Heart right ventricle (tissue), 16 donors: ENCODE data around the gene FBXL19. TPM values are rescaled to one million over a fixed set of nuclear protein-coding genes. Genes with fewer than 3 reads are reported as not detected.

ENCODE experiments used
- ATAC-seq, 8 donors: fragments of 200-7000 bp; cut with Tn5 transposase; one replicate each; pipeline ENCODE4 v1.9.1; 2020; ENCODE audit warnings: mild to moderate bottlenecking in 8 of 8, moderate library complexity in 8 of 8, moderate number of reproducible peaks in 1 of 8
- DNase-seq, 2 donors: peaks; one replicate each; pipeline ENCODE4 v3.0.0-alpha.2; 2020
- H3K27ac ChIP-seq, 10 donors: fragments of 200-600 bp; sonication (generic) in 2 of 10; one replicate each; pipeline versions ENCODE4 v1.5.0 to v1.8.0; 2020 to 2022; ENCODE audit warnings: mild to moderate bottlenecking in 3 of 10
- H3K27me3 ChIP-seq, 7 donors: fragments of 200-600 bp; one replicate each; pipeline ENCODE4 v1.8.0; 2021 to 2022; ENCODE audit warnings: mild to moderate bottlenecking in 2 of 7
- H3K36me3 ChIP-seq, 9 donors: fragments of 200-600 bp; sonication (generic) in 1 of 9; one replicate each; pipeline versions ENCODE4 v1.5.0 to v1.8.0; 2020 to 2022; ENCODE audit warnings: mild to moderate bottlenecking in 2 of 9
- H3K4me1 ChIP-seq, 9 donors: fragments of 200-600 bp; sonication (generic) in 1 of 9; one replicate each; pipeline versions ENCODE4 v1.5.0 to v1.8.0; 2020 to 2022; ENCODE audit warnings: mild to moderate bottlenecking in 4 of 9
- H3K4me3 ChIP-seq, 10 donors: fragments of 200-600 bp; sonication (generic) in 2 of 10; one replicate each; pipeline versions ENCODE4 v1.5.0 to v1.8.0; 2020 to 2022; ENCODE audit warnings: mild to moderate bottlenecking in 7 of 10, moderate library complexity in 2 of 10
- H3K9me3 ChIP-seq, 11 donors: fragments of 200-600 bp in 10 of 11; sonication (generic) in 2 of 11; one replicate each; pipeline versions ENCODE4 v1.5.0 to v1.8.0; 2013 to 2022; ENCODE audit warnings: mild to moderate bottlenecking in 2 of 11, control low read depth in 1 of 11, moderate library complexity in 1 of 11
- WGBS, 2 donors: extraction: QIAGEN DNeasy Blood & Tissue Kit; methylation state at CpG; one replicate each; pipeline ENCODE4 v1.1.7; 2013; ENCODE audit warnings: inconsistent platforms in 1 of 2; 5-methylcytosine and 5-hydroxymethylcytosine counted together
- intact Hi-C, 10 donors: fragments of 100-400 bp; cut with DNase I; formaldehyde crosslinking; loops; one replicate each; pipeline versions ENCODE4 v1.11.1 to v1.14.2; 2022
- polyA plus RNA-seq, 2 donors: library from polyadenylated mRNA; stranded (reverse); fragments of 200-250 nt; gene quantifications; one replicate each; pipeline ENCODE4 v1.2.3, GENCODE V29; 2013
- total RNA-seq, 10 donors: library from RNA; stranded (reverse); fragmentation: NEBNext Ultra II Directional in 3 of 10; extraction: Animal tissue kit (Norgen Biotek cat#: 25700) in 3 of 10; gene quantifications; one replicate each; pipeline versions ENCODE4 v1.2.1 to v1.2.4, GENCODE V29; 2021 to 2023
- TF ChIP-seq, protein P1 (sequence below), 9 donors: fragments of 200-600 bp; sonication (generic) in 2 of 9; IDR thresholded peaks; one replicate each; pipeline versions ENCODE4 v1.5.0 to v1.8.0; 2021 to 2022; ENCODE audit warnings: antibody characterized with exemption in 9 of 9, mild to moderate bottlenecking in 5 of 9, moderate library complexity in 1 of 9
- donor health status: Arrhythmogenic right ventricular cardiomyopathy.
- donor health status: ischemic (EF 13 %, LVEDD 7.1; RV severe dilation, severe dysfunction).
- donor health status: healthy with polysubstance abuse.
- donor health status: DM: no; HTN: yes; CAD: no.
- donor health status: DM: no; HTN: no; CAD: no.
- donor health status: ischemic (EF 25% LVEDD 6.9; RV normal size, moderate dysfunction).
- donor health status: ischemic (EF 25% LVEDD 5.7; RV mildly dilated, moderate dysfunction).
- donor health status: healthy.
- donor health status: DM: yes; HTN: yes; CAD: no.
- donor health status: Ischemic cardiomyopathy.
- donor health status: ischemic (EF 35%, LVEDD 5.7; RV mildly dilated, moderate dysfunction).
- donor health status: nonischemic (EF 11% LVEDD 7.7; RV severe dilation, severe dysfunction).
- donor health status: DM: yes; HTN: yes; CAD: no.
- donor health status: PGD.
- donor health status: ischemic (EF 29% LVEDD 5.4; RV normal size, mild dysfunction).
- donor health status: nonischemic (EF 23%, LVEDD 6.1; RV moderate dilation, normal function).

Gene FBXL19
- total and polyA plus RNA-seq, 12 donors, result 4.1 to 14.1 (median 5.8) TPM

DNA sequence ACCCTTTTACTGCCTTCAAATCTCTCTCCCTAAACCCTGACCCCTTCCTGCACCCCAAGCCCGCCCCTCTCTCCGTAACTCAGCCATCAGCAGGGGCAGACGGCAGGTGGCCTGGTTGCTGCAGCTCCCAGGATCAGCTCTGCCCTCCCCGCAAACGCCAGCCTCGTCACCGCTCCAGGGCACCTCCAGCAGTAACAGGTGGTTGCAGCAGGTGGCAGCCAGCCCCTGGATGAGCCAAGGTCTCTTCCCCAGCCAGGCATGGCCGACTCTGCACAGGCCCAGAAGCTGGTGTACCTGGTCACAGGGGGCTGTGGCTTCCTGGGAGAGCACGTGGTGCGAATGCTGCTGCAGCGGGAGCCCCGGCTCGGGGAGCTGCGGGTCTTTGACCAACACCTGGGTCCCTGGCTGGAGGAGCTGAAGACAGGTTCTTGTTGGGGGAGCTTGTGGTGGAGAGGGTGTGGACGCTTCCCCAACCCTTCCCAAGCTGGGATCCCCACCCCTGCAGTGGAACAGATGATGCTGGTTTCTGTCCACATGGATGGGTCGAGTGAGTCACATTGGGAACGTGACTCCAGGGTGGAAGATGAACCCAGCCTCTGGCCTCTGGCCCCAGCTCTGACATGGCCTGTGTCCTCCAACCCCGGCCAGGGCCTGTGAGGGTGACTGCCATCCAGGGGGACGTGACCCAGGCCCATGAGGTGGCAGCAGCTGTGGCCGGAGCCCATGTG lies 62.2 kb downstream of the FBXL19 start:
- 59 to 63% methylated on average over 20 of the region's 20 CpGs for WGBS, 2 donors
- TF ChIP-seq, protein P1, sequence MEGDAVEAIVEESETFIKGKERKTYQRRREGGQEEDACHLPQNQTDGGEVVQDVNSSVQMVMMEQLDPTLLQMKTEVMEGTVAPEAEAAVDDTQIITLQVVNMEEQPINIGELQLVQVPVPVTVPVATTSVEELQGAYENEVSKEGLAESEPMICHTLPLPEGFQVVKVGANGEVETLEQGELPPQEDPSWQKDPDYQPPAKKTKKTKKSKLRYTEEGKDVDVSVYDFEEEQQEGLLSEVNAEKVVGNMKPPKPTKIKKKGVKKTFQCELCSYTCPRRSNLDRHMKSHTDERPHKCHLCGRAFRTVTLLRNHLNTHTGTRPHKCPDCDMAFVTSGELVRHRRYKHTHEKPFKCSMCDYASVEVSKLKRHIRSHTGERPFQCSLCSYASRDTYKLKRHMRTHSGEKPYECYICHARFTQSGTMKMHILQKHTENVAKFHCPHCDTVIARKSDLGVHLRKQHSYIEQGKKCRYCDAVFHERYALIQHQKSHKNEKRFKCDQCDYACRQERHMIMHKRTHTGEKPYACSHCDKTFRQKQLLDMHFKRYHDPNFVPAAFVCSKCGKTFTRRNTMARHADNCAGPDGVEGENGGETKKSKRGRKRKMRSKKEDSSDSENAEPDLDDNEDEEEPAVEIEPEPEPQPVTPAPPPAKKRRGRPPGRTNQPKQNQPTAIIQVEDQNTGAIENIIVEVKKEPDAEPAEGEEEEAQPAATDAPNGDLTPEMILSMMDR (IDR thresholded peaks at IDR 0.05), result no peak
- intact Hi-C loops, result loop anchor here in 9 of 10 donors (1.0 to 10.0 kb wide), 21 partner anchors 42 to 889 kb away; partner anchors contain the start of genes ZNF843 (in 7 of the 9), STX4 (in 3 of the 9), ZNF646 (in 3 of the 9) and ZNF668 (in 3 of the 9)
- peak overlapping the region in 8 of 10 donors; percentile 37 to 82 (median 72) for H3K27ac ChIP-seq
- DNase-seq (no peak), ATAC-seq (peak; percentile 7 to 54 (median 26))
- H3K4me3 ChIP-seq, result peak overlapping the region; percentile 12 to 64 (median 58)
- H3K27me3 ChIP-seq, result no peaks in the 10 kb centered on the region
- no peaks in the 10 kb centered on the region for H3K9me3 ChIP-seq
- peaks cover 0 to 63% (median 5%) of the 10 kb centered on the region in 9 donors for H3K36me3 ChIP-seq
- H3K4me1 ChIP-seq, result peaks cover 8 to 20% (median 14%) of the 10 kb centered on the region in 9 donors

DNA sequence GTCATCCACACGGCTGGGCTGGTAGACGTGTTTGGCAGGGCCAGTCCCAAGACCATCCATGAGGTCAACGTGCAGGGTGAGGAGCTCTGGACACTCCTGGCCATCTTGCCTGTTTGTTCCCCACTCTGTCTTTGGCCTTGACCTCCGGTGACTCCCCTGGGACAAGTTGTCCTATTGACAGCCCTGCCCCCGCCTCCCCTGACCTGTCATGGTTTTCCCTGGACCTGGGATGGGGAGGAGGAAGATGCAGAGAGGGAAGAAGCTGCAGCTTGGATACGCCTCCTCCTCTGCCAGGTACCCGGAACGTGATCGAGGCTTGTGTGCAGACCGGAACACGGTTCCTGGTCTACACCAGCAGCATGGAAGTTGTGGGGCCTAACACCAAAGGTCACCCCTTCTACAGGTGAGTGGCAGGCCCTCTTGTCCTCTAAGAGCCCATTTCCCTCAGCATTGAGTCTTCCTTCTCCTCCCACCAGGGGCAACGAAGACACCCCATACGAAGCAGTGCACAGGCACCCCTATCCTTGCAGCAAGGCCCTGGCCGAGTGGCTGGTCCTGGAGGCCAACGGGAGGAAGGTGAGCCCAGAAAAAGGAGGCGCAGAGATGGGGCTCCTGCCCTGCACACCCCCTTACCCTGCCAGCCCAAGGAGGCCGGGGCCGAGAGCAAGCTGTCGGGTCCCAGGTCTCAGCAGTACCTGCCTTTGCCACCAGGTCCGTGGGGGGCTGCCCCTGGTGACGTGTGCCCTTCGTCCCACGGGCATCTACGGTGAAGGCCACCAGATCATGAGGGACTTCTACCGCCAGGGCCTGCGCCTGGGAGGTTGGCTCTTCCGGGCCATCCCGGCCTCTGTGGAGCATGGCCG lies 63.0 kb downstream of the FBXL19 start:
- no peak for DNase-seq
- 90 to 95% methylated on average over 29 of the region's 29 CpGs for WGBS, 2 donors
- H3K9me3 ChIP-seq, result no peaks in the 10 kb centered on the region
- no peak for ATAC-seq
- intact Hi-C loops, result loop anchor here in 9 of 10 donors (5.0 to 10.0 kb wide), 14 partner anchors 41 to 888 kb away; partner anchors contain the start of genes STX4 (in 3 of the 9), ZNF646 (in 3 of the 9), ZNF668 (in 3 of the 9) and ZNF843 (in 3 of the 9)
- H3K4me1 ChIP-seq, result peaks cover 8 to 20% (median 14%) of the 10 kb centered on the region in 9 donors
- no peaks in the 10 kb centered on the region for H3K27me3 ChIP-seq
- no peak overlapping the region for H3K4me3 ChIP-seq
- H3K27ac ChIP-seq, result peak overlapping the region in 5 of 10 donors; percentile 64 to 81 (median 74)
- TF ChIP-seq, protein P1 (IDR thresholded peaks at IDR 0.05), result no peak
- H3K36me3 ChIP-seq, result peaks cover 0 to 55% (median 3%) of the 10 kb centered on the region in 9 donors

DNA sequence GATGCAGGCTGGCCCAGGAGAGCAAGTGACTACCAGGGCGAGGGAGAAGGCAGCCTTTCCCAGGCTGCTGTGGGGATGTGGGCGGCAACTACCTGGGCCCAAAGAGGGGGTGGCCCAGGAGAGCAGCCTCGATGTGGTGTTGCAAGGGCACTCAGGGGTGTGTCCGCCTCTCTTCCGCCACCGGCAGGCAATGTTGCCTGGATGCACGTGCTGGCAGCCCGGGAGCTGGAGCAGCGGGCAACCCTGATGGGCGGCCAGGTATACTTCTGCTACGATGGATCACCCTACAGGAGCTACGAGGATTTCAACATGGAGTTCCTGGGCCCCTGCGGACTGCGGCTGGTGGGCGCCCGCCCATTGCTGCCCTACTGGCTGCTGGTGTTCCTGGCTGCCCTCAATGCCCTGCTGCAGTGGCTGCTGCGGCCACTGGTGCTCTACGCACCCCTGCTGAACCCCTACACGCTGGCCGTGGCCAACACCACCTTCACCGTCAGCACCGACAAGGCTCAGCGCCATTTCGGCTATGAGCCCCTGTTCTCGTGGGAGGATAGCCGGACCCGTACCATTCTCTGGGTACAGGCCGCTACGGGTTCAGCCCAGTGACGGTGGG lies 64.3 kb downstream of the FBXL19 start:
- DNase-seq (no peak), ATAC-seq (no peak)
- no peaks in the 10 kb centered on the region for H3K9me3 ChIP-seq
- H3K4me3 ChIP-seq, result no peak overlapping the region
- TF ChIP-seq, protein P1 (IDR thresholded peaks at IDR 0.05), result no peak
- intact Hi-C loops, result loop anchor here in 9 of 10 donors (5.0 to 10.0 kb wide), 14 partner anchors 40 to 887 kb away; partner anchors contain the start of genes STX4 (in 3 of the 9), ZNF646 (in 3 of the 9), ZNF668 (in 3 of the 9) and ZNF843 (in 3 of the 9)
- 94 to 97% methylated on average over 30 of the region's 30 CpGs for WGBS, 2 donors
- no peaks in the 10 kb centered on the region for H3K27me3 ChIP-seq
- peaks cover 0 to 42% (median 3%) of the 10 kb centered on the region in 9 donors for H3K36me3 ChIP-seq
- H3K4me1 ChIP-seq, result peaks cover 8 to 20% (median 14%) of the 10 kb centered on the region in 9 donors
- H3K27ac ChIP-seq, result no peak overlapping the region
